ENCODE measurements around the gene CRYL1.

- TF ChIP-seq CTCF (IDR thresholded peaks at IDR 0.05): no peak
- no peak for TF ChIP-seq POLR2A (IDR thresholded peaks at IDR 0.05)
Measured at GRCh38 chr13:20472531-20472930, 53.1 kb downstream of the CRYL1 start.

Data from adrenal gland (tissue), 5 donors.